RPMI7951 (cell line): ENCODE results near the gene MSTN. TPM values are rescaled to one million over a fixed set of nuclear protein-coding genes. Genes with fewer than 3 reads are reported as not detected.
"Not testable (repeated sequence)": the region's sequence is repeated elsewhere in the genome, so short reads cannot be mapped to it uniquely, and the experiment has no call there.

Source experiments
- DNase-seq: peaks from one replicate; pipeline ENCODE4 v3.0.0-alpha.2; 2012; ENCODE audit warnings: low read depth
- total RNA-seq: library from RNA; depleted of rRNA; stranded (reverse); fragments of >200 nt; shearing (Covaris generic); gene quantifications from 2 replicates; pipeline ENCODE4 v1.2.3, GENCODE V29; 2014

The MSTN gene
- total RNA-seq, 1 experiment from 2014 or later = not detected

DNA sequence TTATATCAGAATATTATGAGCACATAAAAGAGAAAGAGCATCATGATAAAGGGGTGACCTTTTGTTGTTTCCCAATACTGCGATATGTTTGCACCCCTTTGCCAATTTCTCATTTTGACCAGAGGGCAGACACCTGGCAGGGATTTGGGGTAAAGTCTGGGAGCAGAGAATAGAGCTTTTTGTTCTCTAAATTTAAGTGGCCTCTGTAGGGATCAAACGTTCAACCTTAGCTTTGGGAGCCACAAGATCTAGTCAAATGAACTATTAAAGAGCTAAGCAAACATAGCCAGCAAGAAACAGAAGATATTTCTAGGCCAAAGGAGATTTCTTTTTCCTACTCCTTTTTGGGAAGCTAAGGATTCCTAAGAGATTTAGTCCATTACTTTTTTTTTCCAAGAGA, 1.1 kb upstream of the MSTN start:
- no peak for DNase-seq

DNA sequence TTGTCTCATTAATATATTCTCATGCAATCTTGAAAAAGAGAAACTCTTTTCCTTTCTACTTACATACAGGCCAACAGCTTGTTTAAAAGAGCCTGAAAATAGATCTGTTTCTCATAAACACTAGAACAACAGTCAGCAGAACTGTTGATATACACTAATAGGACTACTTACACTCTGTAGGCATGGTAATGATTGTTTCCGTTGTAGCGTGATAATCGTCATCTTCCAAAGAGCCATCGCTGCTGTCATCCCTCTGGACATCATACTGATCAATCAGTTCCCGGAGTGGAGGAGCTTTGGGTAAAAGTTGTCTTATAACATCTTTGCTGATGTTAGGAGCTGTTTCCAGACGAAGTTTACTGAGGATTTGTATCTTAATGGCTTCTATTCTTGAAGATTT, 476 bp downstream of the MSTN start:
- DNase-seq = peak; percentile 10

DNA sequence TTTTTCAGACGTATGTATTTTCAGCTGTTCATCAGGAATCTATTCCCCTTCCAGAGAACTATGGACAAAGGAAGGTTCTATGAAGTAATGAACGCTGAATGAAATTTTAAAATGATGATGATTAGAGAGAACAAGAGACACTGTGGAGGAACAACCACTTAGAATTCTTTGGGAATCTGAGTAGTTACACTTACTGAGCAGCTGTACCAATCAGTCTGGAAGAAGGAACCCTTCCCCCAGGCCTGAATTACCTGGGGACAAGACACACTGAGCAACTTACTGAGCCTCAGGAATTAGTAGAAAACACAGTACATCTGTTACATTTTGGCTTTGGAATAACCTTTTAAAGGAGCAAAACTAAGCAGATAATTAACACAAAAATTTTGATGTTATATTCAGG, 1.9 kb downstream of the MSTN start:
- no peak for DNase-seq

DNA sequence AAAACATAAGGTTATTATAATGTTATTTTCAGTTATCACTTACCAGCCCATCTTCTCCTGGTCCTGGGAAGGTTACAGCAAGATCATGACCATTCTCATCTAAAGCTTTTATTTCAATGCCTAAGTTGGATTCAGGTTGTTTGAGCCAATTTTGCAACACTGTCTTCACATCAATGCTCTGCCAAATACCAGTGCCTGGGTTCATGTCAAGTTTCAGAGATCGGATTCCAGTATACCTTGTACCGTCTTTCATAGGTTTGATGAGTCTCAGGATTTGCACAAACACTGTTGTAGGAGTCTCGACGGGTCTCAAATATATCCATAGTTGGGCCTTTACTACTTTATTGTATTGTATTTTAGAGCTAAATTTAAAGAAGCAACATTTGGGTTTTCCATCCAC, 2.5 kb downstream of the MSTN start:
- no peak for DNase-seq

DNA sequence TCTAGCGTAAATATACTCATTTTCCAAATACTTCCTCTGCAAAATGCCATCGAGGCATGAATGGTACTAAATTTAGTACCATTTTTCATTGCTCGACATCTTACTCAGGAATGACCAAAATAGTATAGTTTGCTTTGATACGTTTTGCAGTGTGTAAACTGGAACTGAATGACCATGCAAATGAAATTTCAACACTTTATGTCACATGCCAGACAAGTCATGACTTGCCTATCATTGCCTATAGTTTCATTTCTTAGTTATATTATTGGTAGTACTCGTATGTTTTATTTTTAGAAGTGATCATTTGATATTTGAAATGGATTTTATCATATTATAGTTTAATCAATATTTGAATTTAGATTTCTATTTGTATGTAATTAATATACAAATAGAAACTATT, 9.1 kb downstream of the MSTN start:
- DNase-seq = no peak

DNA sequence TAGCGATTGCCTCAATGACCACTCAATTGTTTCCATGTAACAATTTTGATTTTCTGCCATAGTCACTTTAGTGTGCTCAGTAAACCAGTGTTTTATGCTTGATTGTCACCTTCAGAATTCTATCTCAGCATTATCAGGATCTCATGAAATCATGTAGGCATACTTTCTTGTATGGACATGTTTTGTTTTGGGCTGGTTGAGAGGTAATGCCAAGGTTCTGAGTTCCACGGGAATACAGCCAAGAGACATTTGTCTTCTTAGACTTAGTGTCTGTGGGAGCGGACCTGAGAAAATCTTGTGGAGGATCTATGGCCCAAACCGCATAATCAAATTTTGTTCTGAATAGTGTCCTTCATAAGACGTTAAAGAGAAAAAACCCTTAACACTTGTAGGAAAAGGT, 10.2 kb downstream of the MSTN start:
- DNase-seq = no peak

DNA sequence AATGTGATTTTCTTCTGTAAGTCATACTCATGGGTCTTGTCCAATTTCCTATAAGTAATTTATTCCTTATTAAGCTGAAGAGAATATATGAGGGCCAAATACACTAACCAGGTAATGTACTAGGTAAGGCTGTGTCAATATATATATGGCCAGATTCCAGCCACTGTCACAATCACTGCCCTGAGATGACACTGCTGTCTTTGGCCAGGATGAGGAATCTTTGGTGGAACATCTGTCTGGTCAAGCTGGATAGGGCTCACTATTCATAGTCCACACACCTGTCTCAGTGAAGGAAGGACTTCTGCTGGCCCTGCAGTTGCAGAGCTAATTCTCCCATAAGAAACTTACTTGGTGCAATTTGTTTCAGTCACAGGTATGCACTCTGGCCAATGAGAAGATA, 11.3 kb downstream of the MSTN start:
- DNase-seq = no peak

DNA sequence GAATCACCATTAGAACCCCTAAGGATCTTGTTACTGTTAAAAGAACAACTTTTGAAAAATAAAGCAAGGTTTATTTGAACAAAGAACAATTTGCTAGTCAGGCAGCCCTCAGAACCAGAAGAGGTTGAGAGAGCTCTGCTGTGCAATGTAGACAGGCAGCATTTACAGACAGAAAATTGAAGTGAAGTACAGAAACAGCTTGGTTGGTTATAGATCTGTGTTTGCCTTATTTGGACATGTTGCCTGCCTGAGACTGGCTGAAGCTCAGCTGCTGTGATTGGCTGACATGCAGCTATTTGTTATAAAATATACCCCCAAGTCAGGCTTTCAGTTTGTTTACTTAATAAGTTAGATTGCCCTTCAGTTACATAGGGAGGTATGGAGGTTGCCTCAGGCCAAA, 12.5 kb downstream of the MSTN start:
- DNase-seq = peak; percentile 16

DNA sequence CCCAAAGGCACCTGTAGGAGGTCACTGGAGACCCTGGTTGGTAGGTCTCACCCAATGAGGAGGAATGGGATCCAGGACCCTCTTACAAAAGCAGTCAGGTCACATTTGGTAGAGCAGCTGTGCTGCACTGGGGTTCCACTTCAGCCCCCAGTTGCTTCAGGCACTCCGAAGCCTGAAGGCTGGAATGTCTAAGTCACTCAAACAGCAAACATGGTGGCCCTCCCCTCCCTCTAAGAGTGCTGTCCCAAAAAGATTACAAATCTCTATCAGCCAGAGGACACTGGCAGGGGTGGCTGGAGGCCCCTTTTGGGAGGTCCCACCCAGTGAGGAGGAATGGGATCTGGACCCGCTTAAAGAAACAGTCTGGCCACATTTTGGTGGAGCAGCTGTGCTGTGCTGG, 17.7 kb downstream of the MSTN start:
- no peak for DNase-seq

DNA sequence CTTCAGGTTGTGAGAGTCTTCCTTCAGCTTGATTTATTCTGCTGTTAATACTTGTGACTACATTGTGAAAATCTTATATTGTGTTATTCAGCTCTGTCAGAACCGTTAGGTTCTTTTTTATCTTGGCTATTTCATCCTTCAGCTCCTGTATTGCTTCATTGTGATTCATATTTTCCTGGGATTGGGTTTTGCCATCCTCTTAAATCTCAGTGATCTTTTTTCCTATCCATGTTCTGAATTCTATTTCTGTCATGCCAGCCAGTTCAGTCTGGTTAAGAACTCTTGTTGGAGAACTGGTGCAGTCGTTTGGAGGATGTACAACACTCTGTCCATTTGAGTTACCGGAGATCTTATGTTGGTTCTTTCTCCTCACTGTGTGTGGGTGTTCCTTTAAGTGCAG, 19.1 kb downstream of the MSTN start:
- DNase-seq = no peak

DNA sequence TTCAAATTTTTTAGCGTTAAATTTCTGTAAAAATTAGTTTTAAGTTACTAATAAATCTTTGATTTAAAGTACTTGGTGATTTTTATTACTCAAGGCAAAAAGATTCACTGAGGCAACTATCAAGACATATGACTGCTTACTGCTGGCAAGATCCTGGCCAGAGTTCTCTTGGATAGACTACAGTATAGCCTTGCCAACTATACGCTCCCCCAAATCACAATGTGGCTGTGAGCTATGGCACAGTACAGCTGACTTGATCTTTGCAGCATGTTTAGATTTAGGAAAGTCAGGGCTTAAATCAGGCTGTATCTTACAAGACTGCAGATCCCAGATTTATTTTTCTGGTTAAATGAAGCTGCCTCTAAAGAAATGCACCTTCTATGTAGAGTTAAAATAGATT, 26.5 kb downstream of the MSTN start:
- DNase-seq = no peak

DNA sequence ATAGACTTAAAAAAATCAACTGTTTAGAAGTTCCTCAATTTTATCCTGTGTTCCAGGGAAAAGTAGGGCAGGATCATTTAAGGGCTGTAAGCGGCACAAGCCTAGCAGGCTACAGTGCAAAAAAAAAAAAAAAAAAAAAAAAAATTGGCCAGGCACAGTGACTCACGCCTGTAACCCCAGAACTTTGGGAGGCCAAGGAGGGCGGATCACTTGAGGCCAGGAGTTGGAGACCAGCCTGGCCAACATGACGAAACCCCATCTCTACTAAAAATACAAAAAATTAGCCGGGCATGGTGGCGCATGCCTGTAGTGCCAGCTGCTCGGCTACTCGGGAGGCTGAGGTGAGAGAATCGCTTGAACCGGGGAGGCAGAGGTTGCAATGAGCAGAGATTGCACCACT, 28.1 kb downstream of the MSTN start:
- DNase-seq = peak; percentile 15

DNA sequence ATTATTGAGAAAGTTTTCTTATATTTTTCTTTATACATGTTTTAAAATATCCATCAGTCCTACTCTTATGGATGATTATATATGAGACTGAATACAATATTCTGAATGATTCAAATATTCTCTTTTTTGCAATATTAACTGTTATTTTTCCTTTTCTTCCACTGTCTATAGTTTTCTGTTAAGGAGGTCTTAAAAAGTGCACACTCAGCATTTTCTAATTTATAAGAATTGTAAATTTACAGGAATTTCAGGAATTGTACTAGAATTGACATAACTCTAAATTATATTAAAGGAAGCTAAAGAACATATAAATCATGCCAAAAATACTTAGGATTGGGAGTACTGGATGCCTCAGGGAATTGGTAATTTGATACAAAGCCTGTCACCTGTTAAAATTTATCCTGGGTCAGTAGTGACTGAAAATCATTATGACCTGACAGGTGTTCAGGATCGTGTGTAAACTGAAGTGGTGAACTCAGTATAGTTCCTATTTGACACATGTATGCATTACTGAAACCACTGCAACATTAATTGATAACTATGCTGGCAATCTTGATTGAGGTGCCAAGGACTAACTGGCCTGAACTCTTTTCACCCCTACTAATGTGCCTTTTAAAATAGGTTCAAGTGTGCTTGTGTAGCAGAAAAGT, 30.4 kb downstream of the MSTN start:
- DNase-seq = no peak

DNA sequence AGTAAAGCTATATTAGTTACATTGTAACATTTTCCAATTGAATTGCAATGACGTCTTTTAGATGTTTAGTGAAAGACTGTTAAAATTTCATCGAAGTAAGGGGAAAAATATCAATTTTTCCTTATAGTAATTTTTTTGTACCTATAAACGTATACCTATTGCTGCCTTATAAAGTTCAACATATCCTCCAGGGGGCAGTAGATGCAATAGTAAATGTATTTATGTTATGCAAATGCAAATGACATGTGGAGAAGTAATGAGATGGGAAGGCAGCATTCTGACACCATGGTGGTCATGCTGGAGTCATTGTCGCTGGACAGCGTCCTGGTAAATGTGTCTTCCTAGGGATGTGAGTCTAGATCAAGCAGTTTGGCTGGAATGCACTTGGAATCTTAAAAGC, 38.7 kb downstream of the MSTN start:
- peak; percentile 56 for DNase-seq

DNA sequence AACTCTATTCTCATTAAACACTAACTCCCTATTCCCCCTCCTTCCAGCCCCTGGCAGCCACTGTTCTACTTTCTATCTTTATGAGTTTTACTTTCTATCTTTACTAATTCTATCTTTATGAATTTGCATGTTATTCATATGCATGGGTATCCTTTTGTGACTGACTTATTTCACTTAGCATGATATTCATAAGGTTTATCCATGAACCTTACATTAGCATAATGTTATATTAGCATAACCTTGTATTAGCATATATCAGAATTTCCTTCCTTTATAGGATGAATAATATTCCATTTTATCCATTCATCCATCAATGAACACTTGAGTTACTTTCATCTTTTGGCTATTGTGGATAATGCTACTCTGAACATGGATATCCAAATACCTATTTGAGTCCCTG, 41.8 kb downstream of the MSTN start:
- DNase-seq = no peak

DNA sequence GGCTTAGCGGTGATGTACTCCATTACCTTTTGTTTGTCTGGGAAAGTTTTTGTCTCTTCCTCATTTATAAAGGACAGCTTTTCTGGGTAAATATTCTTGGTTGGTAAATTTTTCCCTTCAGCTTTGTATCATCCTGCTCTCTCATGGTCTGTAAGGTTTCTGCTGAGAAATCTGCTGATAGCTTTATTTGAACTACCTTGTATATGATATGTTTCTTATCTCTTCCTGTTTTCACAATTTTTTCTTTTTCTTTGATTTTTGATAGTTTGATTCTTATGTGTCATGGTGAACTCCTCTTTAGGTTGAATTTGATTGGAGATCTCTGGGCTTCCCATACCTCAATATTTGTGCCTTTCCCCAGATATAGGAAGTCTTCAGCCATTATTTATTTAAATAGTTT, 44.7 kb downstream of the MSTN start:
- DNase-seq = no peak

DNA sequence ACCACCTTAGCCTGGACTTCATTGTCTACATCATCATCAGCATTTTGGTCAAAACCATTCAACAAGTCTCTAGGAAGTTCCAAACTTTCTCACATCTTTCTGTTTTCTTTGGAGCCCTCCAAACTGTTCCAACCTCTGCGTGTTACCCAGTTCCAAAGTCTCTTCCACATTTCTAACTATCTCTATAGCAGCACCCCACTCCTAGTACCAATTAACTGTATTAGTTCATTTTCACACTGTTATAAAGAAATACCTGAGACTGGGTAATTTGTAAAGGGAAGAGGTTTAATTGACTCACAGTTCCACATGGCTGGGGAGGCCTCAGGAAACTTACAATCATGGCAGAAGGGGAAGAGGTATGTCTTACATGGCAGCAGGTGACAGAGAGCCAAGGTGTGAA, 46.6 kb downstream of the MSTN start:
- not testable (repeated sequence) for DNase-seq
